B cell (primary cell): Measurements from ENCODE around the gene DUSP1. TPM values are rescaled to one million over a fixed set of nuclear protein-coding genes. Genes with fewer than 3 reads are reported as not detected.

Experiments used
- ATAC-seq: fragments of 200-7000 bp; cut with Tn5 transposase; one replicate; pipeline ENCODE4 v1.10.0; 2021; ENCODE audit warnings: low read depth, mild to moderate bottlenecking, moderate number of reproducible peaks, moderate library complexity
- CTCF ChIA-PET: fragments of 350-600 bp; sonication (Branson Sonifier 250); formaldehyde crosslinking; loops from one replicate; lab custom pipeline; 2021; ENCODE audit warnings: antibody characterized with exemption, inconsistent platforms; lab: Charles Lee
- POLR2A ChIA-PET: fragments of 350-600 bp; sonication (Branson Sonifier 250); formaldehyde crosslinking; loops from one replicate; lab custom pipeline; 2021; ENCODE audit warnings: antibody characterized with exemption; lab: Charles Lee
- DNase-seq: peaks from one replicate; pipeline ENCODE4 v3.0.0; 2013
- H2AFZ ChIP-seq: 2 replicates; pipeline ENCODE4 v1.6.1; 2012; ENCODE audit warnings: mild to moderate bottlenecking, low read depth, low read length; ENCODE audit not compliant: insufficient read depth, poor library complexity, severe bottlenecking
- H3K27ac ChIP-seq, 2 donors: 1 replicate in 1 of 2; 2 replicates in 1 of 2; pipeline ENCODE4 v1.5.1; 2012 to 2013; ENCODE audit warnings: low read length in 2 of 2, mild to moderate bottlenecking in 2 of 2, moderate library complexity in 1 of 2
- H3K27me3 ChIP-seq, 4 experiments: fragments of 200-600 bp in 1 of 4; sonication (generic) in 1 of 4; replicated peaks in 1 of 4; 1 replicate in 2 of 4; 2 replicates in 2 of 4; pipeline versions ENCODE4 v1.6.1 to v1.7.0; 2013 to 2016; ENCODE audit warnings: low read length in 3 of 4, mild to moderate bottlenecking in 2 of 4, mixed read lengths in 1 of 4, moderate library complexity in 1 of 4; ENCODE audit not compliant: insufficient read depth in 4 of 4, control insufficient read depth in 3 of 4; ENCODE audit errors: control extremely low read depth in 1 of 4
- H3K36me3 ChIP-seq, 2 experiments: replicated peaks in 1 of 2; 1 replicate in 1 of 2; 2 replicates in 1 of 2; pipeline versions ENCODE4 v1.6.1 to v1.7.1; 2013; ENCODE audit warnings: low read length in 1 of 2; ENCODE audit not compliant: insufficient read depth in 2 of 2, control insufficient read depth in 1 of 2; ENCODE audit errors: control extremely low read depth in 1 of 2, extremely low read depth in 1 of 2
- H3K4me1 ChIP-seq, 2 donors: fragments of 200-600 bp in 1 of 2; sonication (generic) in 1 of 2; 1 replicate in 1 of 2; 2 replicates in 1 of 2; pipeline versions ENCODE4 v1.5.1 to v1.6.1; 2013 to 2017; ENCODE audit warnings: low read length in 2 of 2; ENCODE audit not compliant: control insufficient read depth in 2 of 2, insufficient read depth in 2 of 2
- H3K4me2 ChIP-seq: replicated peaks from 2 replicates; pipeline ENCODE3; 2012; ENCODE audit warnings: mild to moderate bottlenecking, low read depth, low read length; ENCODE audit not compliant: poor library complexity, severe bottlenecking
- H3K4me3 ChIP-seq, 5 experiments: fragments of 200-600 bp in 1 of 5; sonication (generic) in 1 of 5; 1 replicate in 3 of 5; 2 replicates in 2 of 5; pipeline versions ENCODE4 v1.5.1 to v1.7.0; 2011 to 2016; ENCODE audit warnings: low read length in 4 of 5, mild to moderate bottlenecking in 4 of 5, low read depth in 2 of 5, control low read depth in 1 of 5, moderate library complexity in 1 of 5; ENCODE audit not compliant: insufficient read depth in 1 of 5; ENCODE audit errors: control extremely low read depth in 1 of 5, extremely low read depth in 1 of 5
- H3K79me2 ChIP-seq: fragments of 200-600 bp; sonication (generic); one replicate; pipeline ENCODE4 v1.6.0; 2016; ENCODE audit warnings: low read length; ENCODE audit not compliant: control insufficient read depth, insufficient read depth
- H3K9ac ChIP-seq: fragments of 200-600 bp; sonication (generic); 2 replicates; pipeline ENCODE4 v1.6.1; 2017; ENCODE audit warnings: mild to moderate bottlenecking, low read length, moderate library complexity
- H3K9me3 ChIP-seq, 3 donors: one replicate each; pipeline versions ENCODE4 v1.6.1 to v1.7.1; 2013; ENCODE audit warnings: low read length in 2 of 3; ENCODE audit not compliant: control insufficient read depth in 2 of 3, insufficient read depth in 1 of 3; ENCODE audit errors: control extremely low read depth in 1 of 3
- H4K20me1 ChIP-seq: 2 replicates; pipeline ENCODE4 v1.6.0; 2012; ENCODE audit warnings: mild to moderate bottlenecking, low read length; ENCODE audit not compliant: insufficient read depth, control insufficient read depth, poor library complexity, severe bottlenecking
- H3K27ac Mint-ChIP-seq: one replicate; pipeline ENCODE4 v1.8.0; 2021; ENCODE audit warnings: mixed read lengths
- H3K27me3 Mint-ChIP-seq: one replicate; pipeline ENCODE4 v1.8.0; 2021; ENCODE audit warnings: mixed read lengths
- H3K4me1 Mint-ChIP-seq: one replicate; pipeline ENCODE4 v1.8.0; 2021; ENCODE audit warnings: mixed read lengths
- H3K4me3 Mint-ChIP-seq: one replicate; pipeline ENCODE4 v1.8.0; 2021; ENCODE audit warnings: mixed read lengths
- H3K9me3 Mint-ChIP-seq: one replicate; pipeline ENCODE4 v1.8.0; 2022; ENCODE audit warnings: mixed read lengths; ENCODE audit not compliant: insufficient read depth
- CTCF ChIP-seq: fragments of 200-600 bp; IDR thresholded peaks from one replicate; pipeline ENCODE4 v1.8.0; 2022; ENCODE audit warnings: antibody characterized with exemption, mild to moderate bottlenecking
- EZH2 ChIP-seq: IDR thresholded peaks from 2 replicates; pipeline ENCODE4 v1.6.1; 2012; ENCODE audit warnings: borderline replicate concordance, low read depth, mild to moderate bottlenecking, moderate library complexity, low read length; ENCODE audit not compliant: insufficient read depth, poor library complexity, severe bottlenecking
- WGBS: methylation state at CpG from one replicate; pipeline ENCODE4 v1.1.5; 2013; ENCODE audit warnings: missing lambda C conversion rate; ENCODE audit not compliant: insufficient coverage; 5-methylcytosine and 5-hydroxymethylcytosine counted together
- intact Hi-C: fragments of 100-400 bp; cut with micrococcal nuclease; formaldehyde crosslinking; loops from one replicate; pipeline ENCODE4 v1.10.0; 2022
- polyA plus RNA-seq: library from polyadenylated mRNA; depleted of rRNA; stranded (reverse); fragments of >200 nt; gene quantifications from 2 replicates; pipeline ENCODE4 v1.2.3, GENCODE V29; 2012
- total RNA-seq, 2 donors: library from RNA; stranded (reverse); fragments of 120-200 nt in 1 of 2; gene quantifications; 1 replicate in 1 of 2; 2 replicates in 1 of 2; pipeline versions ENCODE4 v1.2.3 to v1.2.4, GENCODE V29; 2013 to 2022

The DUSP1 gene
- total and polyA plus RNA-seq, 2 donors (not counting 1 experiment from before 2014, with no cell fraction given) = 71.2 to 4,228 TPM

- CTCF ChIA-PET = interaction anchor here (1.5 kb wide), 1 partner anchor 201 kb away, joined by 7 read pairs; no protein-coding TSS in a partner anchor
- Histone ChIP-seq H3K9me3 (no peaks in the 10 kb centered on the region), H3K79me2 (no peaks in the 10 kb centered on the region), H3K9ac (no peak overlapping the region), H3K27ac (no peak overlapping the region), H3K4me3 (no peak overlapping the region), H3K4me1 (no peaks in the 10 kb centered on the region), H3K36me3 (no peaks in the 10 kb centered on the region), H2AFZ (no peak overlapping the region), H3K27me3 (no peaks in the 10 kb centered on the region), H4K20me1 (no peaks in the 10 kb centered on the region), H3K4me2 (no peak overlapping the region)
- Mint-ChIP-seq H3K27ac (no peak overlapping the region), H3K4me3 (no peak overlapping the region), H3K9me3 (no peaks in the 10 kb centered on the region), H3K27me3 (no peaks in the 10 kb centered on the region), H3K4me1 (no peaks in the 10 kb centered on the region)
- WGBS = 92% methylated on average over 15 of the region's 16 CpGs
- ATAC-seq = no peak
- no peak for DNase-seq
- intact Hi-C loops = no loop called here
- POLR2A ChIA-PET = no interaction called here
- TF ChIP-seq EZH2 (no peak), CTCF (no peak)
Observed at GRCh38 chr5:172730981-172731679, 39.9 kb downstream of the DUSP1 start.

GRCh38 chr5:172730222-172730621 is 40.8 kb downstream of the DUSP1 start:
- no peaks in the 10 kb centered on the region for H3K4me1 ChIP-seq
- H3K9ac ChIP-seq = no peak overlapping the region
- no peaks in the 10 kb centered on the region for H3K27me3 ChIP-seq
- no peaks in the 10 kb centered on the region for H3K4me1 Mint-ChIP-seq
- no peak overlapping the region for H3K27ac Mint-ChIP-seq
- H3K9me3 Mint-ChIP-seq = no peaks in the 10 kb centered on the region
- H3K4me2 ChIP-seq = no peak overlapping the region
- ChIA-PET POLR2A (no interaction called here), CTCF (no interaction called here)
- TF ChIP-seq EZH2 (no peak), CTCF (no peak)
- H3K9me3 ChIP-seq = peaks cover 0 to 3% (median 0%) of the 10 kb centered on the region in 3 donors
- H3K27me3 Mint-ChIP-seq = no peaks in the 10 kb centered on the region
- H3K79me2 ChIP-seq = no peaks in the 10 kb centered on the region
- no peak for DNase-seq
- intact Hi-C loops = no loop called here
- no peaks in the 10 kb centered on the region for H4K20me1 ChIP-seq
- no peak overlapping the region for H3K4me3 ChIP-seq
- ATAC-seq = no peak
- no peaks in the 10 kb centered on the region for H3K36me3 ChIP-seq
- H2AFZ ChIP-seq = no peak overlapping the region
- H3K27ac ChIP-seq = no peak overlapping the region
- WGBS = 95% methylated on average over 6 of the region's 6 CpGs
- no peak overlapping the region for H3K4me3 Mint-ChIP-seq
